ENCODE data around the gene CA5B.

GRCh38 chrX:15825936-15826335 is 87.9 kb downstream of the CA5B start:
- no peak for TF ChIP-seq CTCF (IDR thresholded peaks at IDR 0.05 in 4 of 5, conservative IDR thresholded peaks at IDR 0.05 in 1 of 5)
- TF ChIP-seq POLR2A (IDR thresholded peaks at IDR 0.05), result no peak
